Neural cell (in vitro differentiated cells): Measurements from ENCODE around the gene CHRM4. TPM values are rescaled to one million over a fixed set of nuclear protein-coding genes. Genes with fewer than 3 reads are reported as not detected.

Experiments
- H2AFZ ChIP-seq: fragments of 200-600, 300-800 bp; sonication (generic), shearing (Covaris generic); 2 replicates; pipeline ENCODE4 v1.6.0; 2014; ENCODE audit warnings: low read depth, mild to moderate bottlenecking, antibody characterized with exemption, low read length, moderate library complexity
- H3F3A ChIP-seq: fragments of 200-600 bp; shearing (Covaris generic); 2 replicates; pipeline ENCODE4 v1.6.1; 2016; ENCODE audit warnings: mild to moderate bottlenecking, moderate library complexity, mixed read lengths, antibody characterized with exemption, low read length; ENCODE audit not compliant: insufficient read depth, poor library complexity, severe bottlenecking
- H3K27ac ChIP-seq: fragments of 200-600, 300-800 bp; sonication (generic), shearing (Covaris generic); 2 replicates; pipeline ENCODE4 v1.5.1; 2014; ENCODE audit warnings: mild to moderate bottlenecking, low read length, moderate library complexity
- H3K27me3 ChIP-seq: fragments of 300-800, 200-600 bp; sonication (generic), shearing (Covaris generic); 2 replicates; pipeline ENCODE4 v1.6.0; 2014; ENCODE audit warnings: mild to moderate bottlenecking, low read depth, low read length, moderate library complexity; ENCODE audit not compliant: insufficient read depth
- H3K36me3 ChIP-seq: fragments of 300-800, 200-600 bp; sonication (generic), shearing (Covaris generic); 2 replicates; pipeline ENCODE4 v1.5.1; 2014; ENCODE audit warnings: mild to moderate bottlenecking, antibody characterized with exemption, low read length, moderate library complexity; ENCODE audit not compliant: insufficient read depth
- H3K4me2 ChIP-seq: fragments of 300-800, 200-600 bp; sonication (generic), shearing (Covaris generic); 2 replicates; pipeline ENCODE4 v1.6.0; 2014; ENCODE audit warnings: mild to moderate bottlenecking, low read length
- H3K4me3 ChIP-seq: fragments of 300-800, 200-600 bp; sonication (generic), shearing (Covaris generic); 2 replicates; pipeline ENCODE4 v1.5.1; 2014; ENCODE audit warnings: mild to moderate bottlenecking, low read length, moderate library complexity
- H3K79me2 ChIP-seq: fragments of 200-600 bp; shearing (Covaris generic); replicated peaks from 2 replicates; pipeline ENCODE4 v1.6.0; 2014; ENCODE audit warnings: mild to moderate bottlenecking, low read length, moderate library complexity; ENCODE audit not compliant: insufficient read depth
- H3K9ac ChIP-seq: fragments of 300-800, 200-600 bp; sonication (generic), shearing (Covaris generic); 2 replicates; pipeline ENCODE4 v1.6.1; 2016; ENCODE audit warnings: mild to moderate bottlenecking, low read length, mixed read lengths
- H3K9me2 ChIP-seq: fragments of 200-600 bp; shearing (Covaris generic); 2 replicates; pipeline ENCODE4 v1.6.1; 2016; ENCODE audit warnings: mild to moderate bottlenecking, low read length, mixed read lengths; ENCODE audit not compliant: insufficient read depth
- H3K9me3 ChIP-seq: fragments of 200-600, 300-800 bp; sonication (generic), shearing (Covaris generic); 2 replicates; pipeline ENCODE4 v1.6.1; 2016; ENCODE audit warnings: mild to moderate bottlenecking, mixed run types, low read length, moderate library complexity, mixed read lengths
- H4K20me1 ChIP-seq: fragments of 200-600 bp; shearing (Covaris generic); 2 replicates; pipeline ENCODE4 v1.6.1; 2016; ENCODE audit warnings: mild to moderate bottlenecking, mixed run types; ENCODE audit not compliant: insufficient read depth
- EP300 ChIP-seq: fragments of 450-650 bp; conservative IDR thresholded peaks from 2 replicates; pipeline ENCODE4 v1.6.1; 2014; ENCODE audit warnings: antibody characterized with exemption, mild to moderate bottlenecking, moderate library complexity; ENCODE audit not compliant: poor library complexity, severe bottlenecking
- EZH2 ChIP-seq: fragments of 200-600, 300-800 bp; shearing (Covaris generic), sonication (generic); IDR thresholded peaks from 2 replicates; pipeline ENCODE4 v1.6.1; 2014; ENCODE audit warnings: antibody characterized with exemption, low read length, borderline replicate concordance, mild to moderate bottlenecking; ENCODE audit not compliant: insufficient read depth, poor library complexity, severe bottlenecking
- MXI1 ChIP-seq: fragments of 450-650 bp; conservative IDR thresholded peaks from 2 replicates; pipeline ENCODE4 v1.6.1; 2014; ENCODE audit warnings: antibody characterized with exemption, mild to moderate bottlenecking; ENCODE audit not compliant: poor library complexity, severe bottlenecking
- POLR2AphosphoS5 ChIP-seq: IDR thresholded peaks from 2 replicates; pipeline ENCODE4 v1.6.1; 2012
- RAD21 ChIP-seq: fragments of 450-650 bp; conservative IDR thresholded peaks from 2 replicates; pipeline ENCODE4 v1.6.1; 2014; ENCODE audit warnings: antibody characterized with exemption, mild to moderate bottlenecking, moderate library complexity
- SMC3 ChIP-seq: fragments of 450-650 bp; conservative IDR thresholded peaks from 2 replicates; pipeline ENCODE4 v1.6.1; 2014; ENCODE audit warnings: antibody characterized with exemption, mild to moderate bottlenecking, moderate library complexity; ENCODE audit not compliant: poor library complexity
- TAF1 ChIP-seq: IDR thresholded peaks from 2 replicates; pipeline ENCODE4 v1.6.1; 2012; ENCODE audit warnings: low read depth
- polyA plus RNA-seq: library from polyadenylated mRNA; depleted of rRNA; stranded (reverse); fragments of >200 nt; gene quantifications from 2 replicates; pipeline ENCODE4 v1.2.3, GENCODE V29; 2014
- TF ChIP-seq, protein P1 (sequence below): IDR thresholded peaks from 2 replicates; pipeline ENCODE4 v1.6.1; 2012; ENCODE audit warnings: borderline replicate concordance
- TF ChIP-seq, protein P2 (sequence below): fragments of 450-650 bp; IDR thresholded peaks from 2 replicates; pipeline ENCODE4 v1.5.1; 2014; ENCODE audit warnings: antibody characterized with exemption, mild to moderate bottlenecking, moderate library complexity; ENCODE audit not compliant: poor library complexity, severe bottlenecking

Gene CHRM4
- polyA plus RNA-seq, 1 donor from 2014 or later, result 8.2 TPM

DNA sequence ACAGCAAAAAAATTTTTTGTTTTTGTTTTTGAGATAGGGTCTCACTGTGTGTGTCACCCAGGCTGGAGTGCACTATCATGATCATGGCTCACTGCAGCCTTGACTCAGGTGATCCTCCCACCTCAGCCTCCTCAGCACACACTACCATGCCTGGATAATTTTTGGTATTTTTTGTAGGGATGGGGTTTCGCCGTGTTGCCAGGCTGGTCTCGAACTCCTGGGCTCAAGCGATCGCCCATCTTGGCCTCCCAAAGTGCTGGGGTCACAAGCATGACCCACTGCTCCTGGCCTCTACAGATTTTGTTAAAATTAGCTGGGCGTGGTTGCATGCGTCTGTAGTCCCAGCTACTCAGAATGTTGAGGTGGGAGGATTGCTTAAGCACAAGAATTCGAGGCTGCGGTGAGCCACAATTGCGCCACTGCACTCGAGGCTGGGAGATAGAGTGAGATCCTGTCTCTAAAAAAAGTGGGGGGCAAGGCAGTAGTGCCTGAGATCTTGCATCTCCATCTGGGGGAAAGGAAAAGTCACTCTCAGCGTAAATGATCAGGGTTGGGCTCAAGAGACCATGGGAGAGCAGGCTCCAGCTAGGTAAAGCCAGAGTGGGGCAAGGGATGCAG lies 54.9 kb downstream of the CHRM4 start:
- Histone ChIP-seq H3K27ac (peak overlapping the region; percentile 33), H3K79me2 (peaks cover 5% of the 10 kb centered on the region), H3K9me3 (no peaks in the 10 kb centered on the region), H2AFZ (no peak overlapping the region), H3K9ac (no peak overlapping the region), H3K36me3 (no peaks in the 10 kb centered on the region), H3K4me2 (no peak overlapping the region), H3K4me3 (peak overlapping the region; percentile 41), H4K20me1 (no peaks in the 10 kb centered on the region), H3K9me2 (no peaks in the 10 kb centered on the region), H3F3A (no peaks in the 10 kb centered on the region), H3K27me3 (peaks cover 20% of the 10 kb centered on the region)
- TF ChIP-seq EP300, result no peak
- TF ChIP-seq, protein P1, sequence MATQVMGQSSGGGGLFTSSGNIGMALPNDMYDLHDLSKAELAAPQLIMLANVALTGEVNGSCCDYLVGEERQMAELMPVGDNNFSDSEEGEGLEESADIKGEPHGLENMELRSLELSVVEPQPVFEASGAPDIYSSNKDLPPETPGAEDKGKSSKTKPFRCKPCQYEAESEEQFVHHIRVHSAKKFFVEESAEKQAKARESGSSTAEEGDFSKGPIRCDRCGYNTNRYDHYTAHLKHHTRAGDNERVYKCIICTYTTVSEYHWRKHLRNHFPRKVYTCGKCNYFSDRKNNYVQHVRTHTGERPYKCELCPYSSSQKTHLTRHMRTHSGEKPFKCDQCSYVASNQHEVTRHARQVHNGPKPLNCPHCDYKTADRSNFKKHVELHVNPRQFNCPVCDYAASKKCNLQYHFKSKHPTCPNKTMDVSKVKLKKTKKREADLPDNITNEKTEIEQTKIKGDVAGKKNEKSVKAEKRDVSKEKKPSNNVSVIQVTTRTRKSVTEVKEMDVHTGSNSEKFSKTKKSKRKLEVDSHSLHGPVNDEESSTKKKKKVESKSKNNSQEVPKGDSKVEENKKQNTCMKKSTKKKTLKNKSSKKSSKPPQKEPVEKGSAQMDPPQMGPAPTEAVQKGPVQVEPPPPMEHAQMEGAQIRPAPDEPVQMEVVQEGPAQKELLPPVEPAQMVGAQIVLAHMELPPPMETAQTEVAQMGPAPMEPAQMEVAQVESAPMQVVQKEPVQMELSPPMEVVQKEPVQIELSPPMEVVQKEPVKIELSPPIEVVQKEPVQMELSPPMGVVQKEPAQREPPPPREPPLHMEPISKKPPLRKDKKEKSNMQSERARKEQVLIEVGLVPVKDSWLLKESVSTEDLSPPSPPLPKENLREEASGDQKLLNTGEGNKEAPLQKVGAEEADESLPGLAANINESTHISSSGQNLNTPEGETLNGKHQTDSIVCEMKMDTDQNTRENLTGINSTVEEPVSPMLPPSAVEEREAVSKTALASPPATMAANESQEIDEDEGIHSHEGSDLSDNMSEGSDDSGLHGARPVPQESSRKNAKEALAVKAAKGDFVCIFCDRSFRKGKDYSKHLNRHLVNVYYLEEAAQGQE, result no peak
- no peak for TF ChIP-seq MXI1
- no peak for TF ChIP-seq SMC3
- TF ChIP-seq, protein P2, sequence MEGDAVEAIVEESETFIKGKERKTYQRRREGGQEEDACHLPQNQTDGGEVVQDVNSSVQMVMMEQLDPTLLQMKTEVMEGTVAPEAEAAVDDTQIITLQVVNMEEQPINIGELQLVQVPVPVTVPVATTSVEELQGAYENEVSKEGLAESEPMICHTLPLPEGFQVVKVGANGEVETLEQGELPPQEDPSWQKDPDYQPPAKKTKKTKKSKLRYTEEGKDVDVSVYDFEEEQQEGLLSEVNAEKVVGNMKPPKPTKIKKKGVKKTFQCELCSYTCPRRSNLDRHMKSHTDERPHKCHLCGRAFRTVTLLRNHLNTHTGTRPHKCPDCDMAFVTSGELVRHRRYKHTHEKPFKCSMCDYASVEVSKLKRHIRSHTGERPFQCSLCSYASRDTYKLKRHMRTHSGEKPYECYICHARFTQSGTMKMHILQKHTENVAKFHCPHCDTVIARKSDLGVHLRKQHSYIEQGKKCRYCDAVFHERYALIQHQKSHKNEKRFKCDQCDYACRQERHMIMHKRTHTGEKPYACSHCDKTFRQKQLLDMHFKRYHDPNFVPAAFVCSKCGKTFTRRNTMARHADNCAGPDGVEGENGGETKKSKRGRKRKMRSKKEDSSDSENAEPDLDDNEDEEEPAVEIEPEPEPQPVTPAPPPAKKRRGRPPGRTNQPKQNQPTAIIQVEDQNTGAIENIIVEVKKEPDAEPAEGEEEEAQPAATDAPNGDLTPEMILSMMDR, result no peak
- TF ChIP-seq POLR2AphosphoS5, result no peak
- no peak for TF ChIP-seq EZH2
- TF ChIP-seq TAF1, result no peak

DNA sequence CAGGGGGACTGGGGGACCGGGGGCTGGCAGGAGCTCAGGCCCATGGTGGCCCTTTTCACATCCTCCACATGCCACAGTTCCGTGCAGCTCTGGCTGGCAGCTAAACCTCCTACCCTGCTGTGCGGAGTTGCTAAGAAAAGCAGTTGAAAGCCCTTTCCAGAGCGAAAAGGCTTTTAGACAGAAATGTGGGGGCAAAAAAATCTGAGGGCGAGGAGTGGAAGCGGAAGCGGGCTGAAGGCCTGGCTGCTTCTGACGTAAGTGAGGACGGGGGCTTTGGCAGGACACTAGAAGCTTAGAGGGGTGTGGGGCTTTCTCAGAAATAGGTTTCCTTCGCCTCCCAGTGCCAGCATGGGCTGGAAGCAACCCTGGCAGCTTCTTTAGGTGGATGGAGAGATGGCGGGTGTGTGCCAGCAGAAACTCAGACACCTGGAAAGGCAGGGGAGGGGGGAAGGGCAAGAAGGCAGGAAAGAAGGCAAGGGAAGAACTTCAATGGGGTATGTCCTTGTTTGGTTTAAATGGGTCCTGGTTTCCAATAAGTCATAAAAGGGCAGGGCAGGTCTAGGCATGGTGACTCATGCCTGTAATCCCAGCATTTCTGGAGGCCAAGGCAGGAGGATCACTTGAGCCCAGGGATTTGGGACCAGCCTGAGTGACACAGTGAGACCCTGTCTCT lies 55.5 kb downstream of the CHRM4 start:
- H3K9me3 ChIP-seq, result no peaks in the 10 kb centered on the region
- H3K27ac ChIP-seq, result peak overlapping the region; percentile 33
- no peaks in the 10 kb centered on the region for H3F3A ChIP-seq
- TF ChIP-seq EP300 (no peak), EZH2 (no peak), MXI1 (no peak), POLR2AphosphoS5 (no peak), TAF1 (no peak), RAD21 (no peak), SMC3 (no peak)
- TF ChIP-seq, protein P2, result no peak
- TF ChIP-seq, protein P1, result no peak
- H3K36me3 ChIP-seq, result no peaks in the 10 kb centered on the region
- peaks cover 20% of the 10 kb centered on the region for H3K27me3 ChIP-seq
- peak overlapping the region; percentile 45 for H3K4me2 ChIP-seq
- H4K20me1 ChIP-seq, result no peaks in the 10 kb centered on the region
- no peaks in the 10 kb centered on the region for H3K9me2 ChIP-seq
- peak overlapping the region; percentile 41 for H3K4me3 ChIP-seq
- no peak overlapping the region for H2AFZ ChIP-seq
- peak overlapping the region; percentile 34 for H3K9ac ChIP-seq
- peaks cover 5% of the 10 kb centered on the region for H3K79me2 ChIP-seq
